NCI-H1417 (cell line): ENCODE data around the gene TRERF1.
"Not testable (repeated sequence)": the region's sequence is repeated elsewhere in the genome, so short reads cannot be mapped to it uniquely, and the experiment has no call there.

ENCODE experiments used
- DNase-seq, 3 experiments: peaks; one replicate each; lab custom pipeline; 2025; lab: John Stamatoyannopoulos, UW

Gene TRERF1

GRCh38 chr6:42451333-42452170, at the start of gene TRERF1:
TRERF1 (minus strand) TSS chr6:42451926; CDS start chr6:42269590, 182,336 bp downstream.
- DNase-seq, result peak; percentile 84 to 95 (median 95)

GRCh38 chr6:42498473-42499128, 46.9 kb upstream of the TRERF1 start:
- DNase-seq, result peak in 1 of 3 experiments; percentile 4

- DNase-seq, result no peak
These were observed 42.3 kb upstream of the TRERF1 start for GRCh38 chr6:42493914-42494539.

GRCh38 chr6:42488129-42488528, 36.4 kb upstream of the TRERF1 start:
- DNase-seq, result no peak

- no peak for DNase-seq
These were observed 32.5 kb upstream of the TRERF1 start for GRCh38 chr6:42484261-42484660.

- peak in 1 of 3 experiments; percentile 59 for DNase-seq
These were observed 30.4 kb upstream of the TRERF1 start for GRCh38 chr6:42482174-42482573.

- DNase-seq, result no peak
These were observed 20.0 kb upstream of the TRERF1 start for GRCh38 chr6:42471714-42472113.

GRCh38 chr6:42471142-42471541, 19.4 kb upstream of the TRERF1 start:
- DNase-seq, result no peak

GRCh38 chr6:42468273-42468672, 16.5 kb upstream of the TRERF1 start:
- no peak for DNase-seq

- DNase-seq, result no peak
These were observed 15.9 kb upstream of the TRERF1 start for GRCh38 chr6:42467651-42468050.

GRCh38 chr6:42466470-42466869, 14.7 kb upstream of the TRERF1 start:
- DNase-seq, result not testable (repeated sequence)

GRCh38 chr6:42462474-42462972, 10.8 kb upstream of the TRERF1 start:
- DNase-seq, result no peak

GRCh38 chr6:42460883-42461282, 9.2 kb upstream of the TRERF1 start:
- no peak for DNase-seq

- no peak for DNase-seq
These were observed 8.2 kb upstream of the TRERF1 start for GRCh38 chr6:42459888-42460287.

GRCh38 chr6:42454428-42454791, 2.7 kb upstream of the TRERF1 start:
- DNase-seq, result no peak

- DNase-seq, result peak in 2 of 3 experiments; percentile 64 to 77
These were observed 2.1 kb upstream of the TRERF1 start for GRCh38 chr6:42453654-42454427.

GRCh38 chr6:42453031-42453653, 1.4 kb upstream of the TRERF1 start:
- peak; percentile 90 to 95 (median 93) for DNase-seq

- DNase-seq, result peak; percentile 83 to 95 (median 93)
These were observed 675 bp upstream of the TRERF1 start for GRCh38 chr6:42452171-42453030.

GRCh38 chr6:42450477-42451332, 1.0 kb downstream of the TRERF1 start:
- DNase-seq, result peak; percentile 8 to 66 (median 44)
